Limb (tissue), 2 donors: ENCODE measurements around the gene GABRG3.
"Not testable (repeated sequence)": the region's sequence is repeated elsewhere in the genome, so short reads cannot be mapped to it uniquely, and the experiment has no call there.

Experiments
- DNase-seq, 2 donors: peaks; one replicate each; pipeline ENCODE4 v3.0.0-alpha.2; 2016; ENCODE audit errors: extremely low spot score in 2 of 2

GABRG3 gene

GRCh38 chr15:27327467-27328025 is 356.6 kb downstream of the GABRG3 start:
- DNase-seq, result no peak

GRCh38 chr15:27328186-27328585 is 357.2 kb downstream of the GABRG3 start:
- DNase-seq, result no peak

- no peak for DNase-seq
Measured at GRCh38 chr15:27328608-27329007, 357.6 kb downstream of the GABRG3 start.

- DNase-seq, result no peak
Measured at GRCh38 chr15:27330326-27330725, 359.3 kb downstream of the GABRG3 start.

GRCh38 chr15:27336676-27337075 is 365.7 kb downstream of the GABRG3 start:
- no peak for DNase-seq

GRCh38 chr15:27339138-27339537 is 368.2 kb downstream of the GABRG3 start:
- DNase-seq, result no peak

GRCh38 chr15:27341780-27342343 is 370.9 kb downstream of the GABRG3 start:
- no peak for DNase-seq

- DNase-seq, result no peak
Measured at GRCh38 chr15:27342991-27343390, 372.0 kb downstream of the GABRG3 start.

GRCh38 chr15:27352136-27352535 is 381.2 kb downstream of the GABRG3 start:
- DNase-seq, result no peak

- no peak for DNase-seq
Measured at GRCh38 chr15:27353856-27354255, 382.9 kb downstream of the GABRG3 start.

GRCh38 chr15:27358751-27359434 is 387.9 kb downstream of the GABRG3 start:
- DNase-seq, result peak in 1 of 2 donors; percentile 63

- DNase-seq, result no peak
Measured at GRCh38 chr15:27359586-27359985, 388.6 kb downstream of the GABRG3 start.

- DNase-seq, result no peak
Measured at GRCh38 chr15:27360316-27360715, 389.3 kb downstream of the GABRG3 start.

GRCh38 chr15:27361438-27361837 is 390.5 kb downstream of the GABRG3 start:
- DNase-seq, result no peak

GRCh38 chr15:27365456-27365855 is 394.5 kb downstream of the GABRG3 start:
- DNase-seq, result no peak

- DNase-seq, result not testable (repeated sequence)
Measured at GRCh38 chr15:27377391-27377790, 406.4 kb downstream of the GABRG3 start.

GRCh38 chr15:27382361-27383025 is 411.5 kb downstream of the GABRG3 start:
- DNase-seq, result peak in 1 of 2 donors; percentile 55

- DNase-seq, result no peak
Measured at GRCh38 chr15:27383726-27384125, 412.7 kb downstream of the GABRG3 start.

- DNase-seq, result no peak
Measured at GRCh38 chr15:27392163-27392562, 421.2 kb downstream of the GABRG3 start.

GRCh38 chr15:27396521-27396920 is 425.5 kb downstream of the GABRG3 start:
- DNase-seq, result no peak

GRCh38 chr15:27396996-27397395 is 426.0 kb downstream of the GABRG3 start:
- no peak for DNase-seq

- DNase-seq, result no peak
Measured at GRCh38 chr15:27398631-27399161, 427.7 kb downstream of the GABRG3 start.
